HL-60 (cell line): Measurements from ENCODE around the gene ODF2.

Source experiments
- CTCF ChIP-seq: IDR thresholded peaks from one replicate; pipeline ENCODE4 v1.5.1; 2011; ENCODE audit warnings: low read length, control low read depth, inconsistent platforms; ENCODE audit not compliant: insufficient read depth
- GABPA ChIP-seq: IDR thresholded peaks from 2 replicates; pipeline ENCODE4 v1.6.1; 2012; ENCODE audit warnings: low read depth
- POLR2AphosphoS5 ChIP-seq: IDR thresholded peaks from 2 replicates; pipeline ENCODE4 v1.6.1; 2012; ENCODE audit warnings: low read depth
- TF ChIP-seq, protein P1 (sequence below): IDR thresholded peaks from 2 replicates; pipeline ENCODE4 v1.6.1; 2012; ENCODE audit warnings: low read depth; ENCODE audit not compliant: insufficient replicate concordance

GRCh38 chr9:128470560-128470959 is 14.8 kb downstream of the ODF2 start:
- TF ChIP-seq CTCF (no peak), POLR2AphosphoS5 (peak; percentile 89), GABPA (no peak)
- TF ChIP-seq, protein P1, sequence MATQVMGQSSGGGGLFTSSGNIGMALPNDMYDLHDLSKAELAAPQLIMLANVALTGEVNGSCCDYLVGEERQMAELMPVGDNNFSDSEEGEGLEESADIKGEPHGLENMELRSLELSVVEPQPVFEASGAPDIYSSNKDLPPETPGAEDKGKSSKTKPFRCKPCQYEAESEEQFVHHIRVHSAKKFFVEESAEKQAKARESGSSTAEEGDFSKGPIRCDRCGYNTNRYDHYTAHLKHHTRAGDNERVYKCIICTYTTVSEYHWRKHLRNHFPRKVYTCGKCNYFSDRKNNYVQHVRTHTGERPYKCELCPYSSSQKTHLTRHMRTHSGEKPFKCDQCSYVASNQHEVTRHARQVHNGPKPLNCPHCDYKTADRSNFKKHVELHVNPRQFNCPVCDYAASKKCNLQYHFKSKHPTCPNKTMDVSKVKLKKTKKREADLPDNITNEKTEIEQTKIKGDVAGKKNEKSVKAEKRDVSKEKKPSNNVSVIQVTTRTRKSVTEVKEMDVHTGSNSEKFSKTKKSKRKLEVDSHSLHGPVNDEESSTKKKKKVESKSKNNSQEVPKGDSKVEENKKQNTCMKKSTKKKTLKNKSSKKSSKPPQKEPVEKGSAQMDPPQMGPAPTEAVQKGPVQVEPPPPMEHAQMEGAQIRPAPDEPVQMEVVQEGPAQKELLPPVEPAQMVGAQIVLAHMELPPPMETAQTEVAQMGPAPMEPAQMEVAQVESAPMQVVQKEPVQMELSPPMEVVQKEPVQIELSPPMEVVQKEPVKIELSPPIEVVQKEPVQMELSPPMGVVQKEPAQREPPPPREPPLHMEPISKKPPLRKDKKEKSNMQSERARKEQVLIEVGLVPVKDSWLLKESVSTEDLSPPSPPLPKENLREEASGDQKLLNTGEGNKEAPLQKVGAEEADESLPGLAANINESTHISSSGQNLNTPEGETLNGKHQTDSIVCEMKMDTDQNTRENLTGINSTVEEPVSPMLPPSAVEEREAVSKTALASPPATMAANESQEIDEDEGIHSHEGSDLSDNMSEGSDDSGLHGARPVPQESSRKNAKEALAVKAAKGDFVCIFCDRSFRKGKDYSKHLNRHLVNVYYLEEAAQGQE, result no peak
